SK-N-SH treated with all-trans-retinoic acid at 6 μM for 48 hours (cell line): ENCODE data around the gene KBTBD12.

Experiments used
- ATAC-seq: fragments of 200-7000 bp; cut with Tn5 transposase; 3 replicates; pipeline ENCODE4 v1.9.1; 2020; ENCODE audit warnings: mild to moderate bottlenecking, moderate library complexity
- BACH2 ChIP-seq: fragments of 250-450 bp; sonication (Bioruptor Pico); IDR thresholded peaks from 2 replicates; pipeline ENCODE4 v1.9.0; 2021; ENCODE audit warnings: mild to moderate bottlenecking, borderline replicate concordance
- ESRRG ChIP-seq: fragments of 250-450 bp; sonication (Bioruptor Pico); IDR thresholded peaks from 2 replicates; pipeline ENCODE4 v1.6.1; 2021; ENCODE audit warnings: mild to moderate bottlenecking
- GLIS3 ChIP-seq: fragments of 250-450 bp; sonication (Bioruptor Pico); IDR thresholded peaks from 2 replicates; pipeline ENCODE4 v1.5.0; 2020; ENCODE audit warnings: mild to moderate bottlenecking, moderate library complexity
- ISL1 ChIP-seq: fragments of 250-450 bp; sonication (Bioruptor Pico); IDR thresholded peaks from 2 replicates; pipeline ENCODE4 v2.1.2; 2022; ENCODE audit warnings: mild to moderate bottlenecking, moderate library complexity
- OSR1 ChIP-seq: fragments of 250-450 bp; sonication (Bioruptor Pico); IDR thresholded peaks from 2 replicates; pipeline ENCODE4 v1.8.0; 2022; ENCODE audit warnings: moderate library complexity, mild to moderate bottlenecking, inconsistent platforms
- PPARA ChIP-seq: fragments of 250-450 bp; sonication (Bioruptor Pico); IDR thresholded peaks from 2 replicates; pipeline ENCODE4 v1.5.0; 2020; ENCODE audit warnings: mild to moderate bottlenecking, borderline replicate concordance
- RARB ChIP-seq: fragments of 250-450 bp; sonication (Bioruptor Pico); IDR thresholded peaks from 2 replicates; pipeline ENCODE4 v1.8.0; 2021; ENCODE audit warnings: mild to moderate bottlenecking, moderate library complexity
- SNAI2 ChIP-seq: fragments of 250-450 bp; sonication (Bioruptor Pico); IDR thresholded peaks from 2 replicates; pipeline ENCODE4 v1.5.0; 2020; ENCODE audit warnings: mild to moderate bottlenecking, moderate library complexity
- TCF4 ChIP-seq: fragments of 250-450 bp; sonication (Bioruptor Pico); IDR thresholded peaks from 2 replicates; pipeline ENCODE4 v1.8.0; 2021; ENCODE audit warnings: mild to moderate bottlenecking, moderate library complexity, borderline replicate concordance
- TOX ChIP-seq: fragments of 250-450 bp; sonication (Bioruptor Pico); IDR thresholded peaks from 2 replicates; pipeline ENCODE4 v1.8.0; 2021; ENCODE audit warnings: mild to moderate bottlenecking, moderate library complexity, borderline replicate concordance
- ZC3H10 ChIP-seq: fragments of 250-450 bp; sonication (Bioruptor Pico); IDR thresholded peaks from 2 replicates; pipeline ENCODE4 v1.5.1; 2021; ENCODE audit warnings: mild to moderate bottlenecking, moderate library complexity
- ZFP3 ChIP-seq: fragments of 250-450 bp; sonication (Bioruptor Pico); IDR thresholded peaks from 2 replicates; pipeline ENCODE4 v1.5.0; 2020; ENCODE audit warnings: mild to moderate bottlenecking, moderate library complexity
- ZFP30 ChIP-seq: fragments of 450-650 bp; formaldehyde crosslinking; IDR thresholded peaks from 2 replicates; pipeline ENCODE4 v1.5.0; 2022; ENCODE audit warnings: mild to moderate bottlenecking, moderate library complexity
- ZNF565 ChIP-seq: fragments of 450-650 bp; formaldehyde crosslinking; conservative IDR thresholded peaks from 2 replicates; pipeline ENCODE4 v1.5.0; 2020; ENCODE audit warnings: low read depth, mild to moderate bottlenecking, moderate library complexity
- ZNF70 ChIP-seq: fragments of 450-650 bp; formaldehyde crosslinking; IDR thresholded peaks from 2 replicates; pipeline ENCODE4 v1.5.0; 2020; ENCODE audit warnings: mild to moderate bottlenecking, moderate library complexity
- ZNF8 ChIP-seq: fragments of 450-650 bp; formaldehyde crosslinking; IDR thresholded peaks from 2 replicates; pipeline ENCODE4 v1.5.0; 2020; ENCODE audit warnings: mild to moderate bottlenecking, moderate library complexity
- TF ChIP-seq, protein P1 (sequence below): fragments of 250-450 bp; sonication (Bioruptor Pico); IDR thresholded peaks from 2 replicates; pipeline ENCODE4 v1.8.0; 2020; ENCODE audit warnings: mild to moderate bottlenecking, moderate library complexity, borderline replicate concordance
- TF ChIP-seq, protein P2 (sequence below): fragments of 250-450 bp; sonication (Bioruptor Pico); IDR thresholded peaks from 2 replicates; pipeline ENCODE4 v1.5.0; 2020; ENCODE audit warnings: mild to moderate bottlenecking, moderate library complexity
- TF ChIP-seq, protein P3 (sequence below): fragments of 250-450 bp; sonication (Bioruptor Pico); IDR thresholded peaks from 2 replicates; pipeline ENCODE4 v1.5.1; 2020; ENCODE audit warnings: low read depth, mild to moderate bottlenecking, moderate library complexity
- TF ChIP-seq, protein P4 (sequence below): fragments of 250-450 bp; sonication (Bioruptor Pico); IDR thresholded peaks from 2 replicates; pipeline ENCODE4 v1.5.1; 2021; ENCODE audit warnings: mild to moderate bottlenecking, moderate library complexity
- TF ChIP-seq, protein P5 (sequence below): fragments of 250-450 bp; sonication (Bioruptor Pico); IDR thresholded peaks from 2 replicates; pipeline ENCODE4 v1.8.0; 2021; ENCODE audit warnings: low read depth, mild to moderate bottlenecking, moderate library complexity, borderline replicate concordance

KBTBD12 gene

DNA sequence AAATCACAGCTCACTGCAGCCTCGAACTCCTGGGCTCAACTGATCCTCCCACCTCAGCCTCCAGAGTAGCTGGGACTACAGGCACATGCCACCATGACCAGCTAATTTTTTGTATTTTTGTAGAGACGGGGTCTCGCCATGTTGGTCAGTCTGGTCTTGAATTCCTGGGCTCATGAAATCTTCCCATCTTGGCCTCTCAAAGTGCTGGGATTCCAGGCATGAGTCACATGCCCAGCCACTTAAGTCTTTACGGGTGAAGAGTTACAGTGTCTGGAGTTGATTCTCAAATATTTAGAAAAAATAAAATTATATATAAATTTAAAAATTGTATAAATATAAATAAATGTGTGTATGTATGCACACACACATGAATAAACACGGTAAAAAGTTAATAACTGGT lies 14.5 kb upstream of the KBTBD12 start:
- no peak for TF ChIP-seq PPARA (CRISPR knock-in tag)
- TF ChIP-seq, protein P1, sequence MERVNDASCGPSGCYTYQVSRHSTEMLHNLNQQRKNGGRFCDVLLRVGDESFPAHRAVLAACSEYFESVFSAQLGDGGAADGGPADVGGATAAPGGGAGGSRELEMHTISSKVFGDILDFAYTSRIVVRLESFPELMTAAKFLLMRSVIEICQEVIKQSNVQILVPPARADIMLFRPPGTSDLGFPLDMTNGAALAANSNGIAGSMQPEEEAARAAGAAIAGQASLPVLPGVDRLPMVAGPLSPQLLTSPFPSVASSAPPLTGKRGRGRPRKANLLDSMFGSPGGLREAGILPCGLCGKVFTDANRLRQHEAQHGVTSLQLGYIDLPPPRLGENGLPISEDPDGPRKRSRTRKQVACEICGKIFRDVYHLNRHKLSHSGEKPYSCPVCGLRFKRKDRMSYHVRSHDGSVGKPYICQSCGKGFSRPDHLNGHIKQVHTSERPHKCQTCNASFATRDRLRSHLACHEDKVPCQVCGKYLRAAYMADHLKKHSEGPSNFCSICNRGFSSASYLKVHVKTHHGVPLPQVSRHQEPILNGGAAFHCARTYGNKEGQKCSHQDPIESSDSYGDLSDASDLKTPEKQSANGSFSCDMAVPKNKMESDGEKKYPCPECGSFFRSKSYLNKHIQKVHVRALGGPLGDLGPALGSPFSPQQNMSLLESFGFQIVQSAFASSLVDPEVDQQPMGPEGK, result no peak
- TF ChIP-seq, protein P2, sequence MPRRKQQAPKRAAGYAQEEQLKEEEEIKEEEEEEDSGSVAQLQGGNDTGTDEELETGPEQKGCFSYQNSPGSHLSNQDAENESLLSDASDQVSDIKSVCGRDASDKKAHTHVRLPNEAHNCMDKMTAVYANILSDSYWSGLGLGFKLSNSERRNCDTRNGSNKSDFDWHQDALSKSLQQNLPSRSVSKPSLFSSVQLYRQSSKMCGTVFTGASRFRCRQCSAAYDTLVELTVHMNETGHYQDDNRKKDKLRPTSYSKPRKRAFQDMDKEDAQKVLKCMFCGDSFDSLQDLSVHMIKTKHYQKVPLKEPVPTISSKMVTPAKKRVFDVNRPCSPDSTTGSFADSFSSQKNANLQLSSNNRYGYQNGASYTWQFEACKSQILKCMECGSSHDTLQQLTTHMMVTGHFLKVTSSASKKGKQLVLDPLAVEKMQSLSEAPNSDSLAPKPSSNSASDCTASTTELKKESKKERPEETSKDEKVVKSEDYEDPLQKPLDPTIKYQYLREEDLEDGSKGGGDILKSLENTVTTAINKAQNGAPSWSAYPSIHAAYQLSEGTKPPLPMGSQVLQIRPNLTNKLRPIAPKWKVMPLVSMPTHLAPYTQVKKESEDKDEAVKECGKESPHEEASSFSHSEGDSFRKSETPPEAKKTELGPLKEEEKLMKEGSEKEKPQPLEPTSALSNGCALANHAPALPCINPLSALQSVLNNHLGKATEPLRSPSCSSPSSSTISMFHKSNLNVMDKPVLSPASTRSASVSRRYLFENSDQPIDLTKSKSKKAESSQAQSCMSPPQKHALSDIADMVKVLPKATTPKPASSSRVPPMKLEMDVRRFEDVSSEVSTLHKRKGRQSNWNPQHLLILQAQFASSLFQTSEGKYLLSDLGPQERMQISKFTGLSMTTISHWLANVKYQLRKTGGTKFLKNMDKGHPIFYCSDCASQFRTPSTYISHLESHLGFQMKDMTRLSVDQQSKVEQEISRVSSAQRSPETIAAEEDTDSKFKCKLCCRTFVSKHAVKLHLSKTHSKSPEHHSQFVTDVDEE (CRISPR knock-in tag), result no peak

DNA sequence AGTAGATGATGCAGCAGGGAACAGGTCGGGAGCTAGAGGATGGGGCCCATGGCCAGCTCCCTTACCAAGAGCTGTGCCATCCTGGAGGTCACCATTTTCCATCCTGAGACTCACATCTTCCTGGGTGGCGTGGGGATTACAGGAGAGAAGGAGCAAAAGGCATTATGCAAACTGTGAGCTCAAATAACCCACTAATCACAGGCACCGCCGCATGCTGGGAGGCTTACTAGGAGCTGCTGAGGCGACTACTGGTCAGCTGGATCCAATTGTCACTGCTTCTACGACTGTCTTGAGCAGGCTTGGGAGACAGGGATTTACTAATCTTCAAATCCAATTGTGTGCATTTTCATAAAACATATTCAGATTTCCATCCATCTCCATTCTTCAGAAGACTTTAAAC lies 12.5 kb upstream of the KBTBD12 start:
- no peak for ATAC-seq
- TF ChIP-seq PPARA (CRISPR knock-in tag) (no peak), ISL1 (CRISPR knock-in tag) (no peak), ZNF565 (CRISPR knock-in tag) (no peak), RARB (CRISPR knock-in tag) (no peak), ZFP3 (CRISPR knock-in tag) (no peak), SNAI2 (no peak), ESRRG (CRISPR knock-in tag) (no peak), TOX (CRISPR knock-in tag) (no peak), ZNF8 (CRISPR knock-in tag) (no peak), ZNF70 (CRISPR knock-in tag) (no peak), OSR1 (no peak), ZFP30 (CRISPR knock-in tag) (no peak), GLIS3 (CRISPR knock-in tag) (no peak), TCF4 (CRISPR knock-in tag) (no peak), BACH2 (CRISPR knock-in tag) (no peak)
- TF ChIP-seq, protein P3, sequence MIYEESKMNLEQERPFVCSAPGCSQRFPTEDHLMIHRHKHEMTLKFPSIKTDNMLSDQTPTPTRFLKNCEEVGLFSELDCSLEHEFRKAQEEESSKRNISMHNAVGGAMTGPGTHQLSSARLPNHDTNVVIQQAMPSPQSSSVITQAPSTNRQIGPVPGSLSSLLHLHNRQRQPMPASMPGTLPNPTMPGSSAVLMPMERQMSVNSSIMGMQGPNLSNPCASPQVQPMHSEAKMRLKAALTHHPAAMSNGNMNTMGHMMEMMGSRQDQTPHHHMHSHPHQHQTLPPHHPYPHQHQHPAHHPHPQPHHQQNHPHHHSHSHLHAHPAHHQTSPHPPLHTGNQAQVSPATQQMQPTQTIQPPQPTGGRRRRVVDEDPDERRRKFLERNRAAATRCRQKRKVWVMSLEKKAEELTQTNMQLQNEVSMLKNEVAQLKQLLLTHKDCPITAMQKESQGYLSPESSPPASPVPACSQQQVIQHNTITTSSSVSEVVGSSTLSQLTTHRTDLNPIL (CRISPR knock-in tag), result no peak
- TF ChIP-seq, protein P4, sequence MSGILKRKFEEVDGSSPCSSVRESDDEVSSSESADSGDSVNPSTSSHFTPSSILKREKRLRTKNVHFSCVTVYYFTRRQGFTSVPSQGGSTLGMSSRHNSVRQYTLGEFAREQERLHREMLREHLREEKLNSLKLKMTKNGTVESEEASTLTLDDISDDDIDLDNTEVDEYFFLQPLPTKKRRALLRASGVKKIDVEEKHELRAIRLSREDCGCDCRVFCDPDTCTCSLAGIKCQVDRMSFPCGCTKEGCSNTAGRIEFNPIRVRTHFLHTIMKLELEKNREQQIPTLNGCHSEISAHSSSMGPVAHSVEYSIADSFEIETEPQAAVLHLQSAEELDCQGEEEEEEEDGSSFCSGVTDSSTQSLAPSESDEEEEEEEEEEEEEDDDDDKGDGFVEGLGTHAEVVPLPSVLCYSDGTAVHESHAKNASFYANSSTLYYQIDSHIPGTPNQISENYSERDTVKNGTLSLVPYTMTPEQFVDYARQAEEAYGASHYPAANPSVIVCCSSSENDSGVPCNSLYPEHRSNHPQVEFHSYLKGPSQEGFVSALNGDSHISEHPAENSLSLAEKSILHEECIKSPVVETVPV (CRISPR knock-in tag), result no peak

More for the DNA sequence above, 14.5 kb upstream of the KBTBD12 start:
- ATAC-seq, result no peak

DNA sequence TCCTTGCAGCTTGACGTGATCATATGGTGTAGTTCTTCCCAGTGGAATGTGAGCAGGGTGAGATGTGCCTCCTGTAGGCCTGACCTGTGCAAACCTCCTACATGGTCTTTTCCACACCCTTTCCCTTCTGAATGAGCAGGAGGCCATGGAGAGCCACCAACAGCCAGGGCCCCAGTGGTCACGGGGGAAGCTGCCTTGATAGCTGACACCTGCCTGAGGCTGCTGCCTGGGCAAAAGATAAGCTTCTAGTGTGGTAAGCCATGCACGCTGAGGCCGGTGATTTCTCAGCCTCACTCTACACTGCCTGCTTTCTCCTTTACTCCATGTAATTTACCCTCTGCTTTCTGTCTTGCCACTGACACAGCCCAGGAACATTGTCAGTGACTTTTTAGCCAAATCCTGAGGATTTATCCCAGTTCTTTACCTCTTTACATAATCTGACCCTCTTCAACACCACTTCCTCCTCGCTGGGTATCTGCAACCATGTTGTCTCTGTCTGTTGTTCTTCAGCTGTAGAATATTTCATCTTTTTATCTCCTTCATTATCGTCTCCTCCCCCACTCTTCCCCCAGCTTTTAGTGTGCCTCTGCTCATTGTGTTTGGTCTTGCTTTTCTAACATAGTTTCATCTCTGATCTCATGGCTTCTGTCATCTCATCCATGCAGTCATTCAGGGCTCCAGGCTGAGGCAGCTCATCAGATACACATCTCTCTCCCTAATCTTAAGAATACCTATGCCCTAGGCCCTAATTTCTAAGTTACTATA lies 11.2 kb upstream of the KBTBD12 start:
- ATAC-seq, result no peak
- no peak for TF ChIP-seq ZNF70 (CRISPR knock-in tag)

DNA sequence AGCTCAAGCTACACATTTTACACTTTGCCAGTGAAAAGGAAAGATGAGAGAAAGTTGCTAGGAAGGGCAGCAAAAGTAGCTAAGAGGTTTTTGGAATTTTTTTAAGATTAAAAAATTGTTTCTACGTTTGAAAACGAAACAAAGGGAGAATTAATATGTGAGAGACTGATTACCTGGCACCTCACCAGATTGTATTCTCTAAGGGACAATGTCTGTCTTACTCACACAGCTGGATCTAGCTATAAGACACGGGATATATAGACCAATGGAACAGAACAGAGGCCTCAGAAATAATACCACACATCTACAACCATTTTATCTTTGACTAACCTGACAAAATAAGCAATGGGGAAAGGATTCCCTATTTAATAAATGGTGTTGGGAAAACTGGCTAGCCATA lies 9.5 kb upstream of the KBTBD12 start:
- ATAC-seq, result no peak
- TF ChIP-seq SNAI2 (no peak), ZC3H10 (CRISPR knock-in tag) (no peak), TOX (CRISPR knock-in tag) (no peak), ZNF565 (CRISPR knock-in tag) (no peak), PPARA (CRISPR knock-in tag) (no peak), BACH2 (CRISPR knock-in tag) (no peak), OSR1 (no peak), ISL1 (CRISPR knock-in tag) (no peak), ZNF70 (CRISPR knock-in tag) (no peak)
- TF ChIP-seq, protein P1, result no peak
- TF ChIP-seq, protein P2 (CRISPR knock-in tag), result no peak
- TF ChIP-seq, protein P5, sequence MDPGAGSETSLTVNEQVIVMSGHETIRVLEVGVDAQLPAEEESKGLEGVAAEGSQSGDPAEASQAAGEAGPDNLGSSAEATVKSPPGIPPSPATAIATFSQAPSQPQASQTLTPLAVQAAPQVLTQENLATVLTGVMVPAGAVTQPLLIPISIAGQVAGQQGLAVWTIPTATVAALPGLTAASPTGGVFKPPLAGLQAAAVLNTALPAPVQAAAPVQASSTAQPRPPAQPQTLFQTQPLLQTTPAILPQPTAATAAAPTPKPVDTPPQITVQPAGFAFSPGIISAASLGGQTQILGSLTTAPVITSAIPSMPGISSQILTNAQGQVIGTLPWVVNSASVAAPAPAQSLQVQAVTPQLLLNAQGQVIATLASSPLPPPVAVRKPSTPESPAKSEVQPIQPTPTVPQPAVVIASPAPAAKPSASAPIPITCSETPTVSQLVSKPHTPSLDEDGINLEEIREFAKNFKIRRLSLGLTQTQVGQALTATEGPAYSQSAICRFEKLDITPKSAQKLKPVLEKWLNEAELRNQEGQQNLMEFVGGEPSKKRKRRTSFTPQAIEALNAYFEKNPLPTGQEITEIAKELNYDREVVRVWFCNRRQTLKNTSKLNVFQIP (CRISPR knock-in tag), result no peak
